Vagina (tissue), 2 donors: ENCODE measurements around the gene APOBEC4.

ENCODE experiments used
- POLR2A ChIP-seq, 2 donors: fragments of 450-650 bp; IDR thresholded peaks; one replicate each; pipeline ENCODE4 v1.6.1; 2017; ENCODE audit warnings: antibody characterized with exemption in 2 of 2, mild to moderate bottlenecking in 2 of 2, moderate library complexity in 2 of 2
- TF ChIP-seq, protein P1 (sequence below), 3 experiments: fragments of 450-650 bp in 2 of 3; fragments of 200-600 bp in 1 of 3; sonication (generic) in 1 of 3; IDR thresholded peaks; one replicate each; pipeline ENCODE4 v1.5.1; 2017 to 2019; ENCODE audit warnings: antibody characterized with exemption in 3 of 3, mild to moderate bottlenecking in 2 of 3, moderate library complexity in 2 of 3

DNA sequence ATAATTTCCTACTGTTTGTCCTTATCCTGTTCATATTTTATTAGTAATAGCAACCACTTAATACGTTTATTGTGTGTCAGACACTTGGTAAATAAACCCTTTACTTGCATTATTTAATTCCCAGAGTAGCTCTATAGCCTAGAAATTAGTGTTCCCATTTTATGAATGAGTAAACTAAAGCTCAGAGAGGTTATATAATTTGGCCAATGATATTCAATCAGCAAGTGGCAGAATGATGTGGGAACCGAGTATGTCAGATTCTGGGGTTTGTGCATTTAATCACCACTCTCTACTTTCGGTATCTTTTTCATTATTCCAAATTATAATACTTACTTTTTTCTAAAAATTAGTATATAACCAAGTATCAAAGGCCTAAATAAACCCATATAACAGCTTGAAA is 10.9 kb downstream of the APOBEC4 start:
- TF ChIP-seq POLR2A (IDR thresholded peaks at IDR 0.05): no peak
- TF ChIP-seq, protein P1, sequence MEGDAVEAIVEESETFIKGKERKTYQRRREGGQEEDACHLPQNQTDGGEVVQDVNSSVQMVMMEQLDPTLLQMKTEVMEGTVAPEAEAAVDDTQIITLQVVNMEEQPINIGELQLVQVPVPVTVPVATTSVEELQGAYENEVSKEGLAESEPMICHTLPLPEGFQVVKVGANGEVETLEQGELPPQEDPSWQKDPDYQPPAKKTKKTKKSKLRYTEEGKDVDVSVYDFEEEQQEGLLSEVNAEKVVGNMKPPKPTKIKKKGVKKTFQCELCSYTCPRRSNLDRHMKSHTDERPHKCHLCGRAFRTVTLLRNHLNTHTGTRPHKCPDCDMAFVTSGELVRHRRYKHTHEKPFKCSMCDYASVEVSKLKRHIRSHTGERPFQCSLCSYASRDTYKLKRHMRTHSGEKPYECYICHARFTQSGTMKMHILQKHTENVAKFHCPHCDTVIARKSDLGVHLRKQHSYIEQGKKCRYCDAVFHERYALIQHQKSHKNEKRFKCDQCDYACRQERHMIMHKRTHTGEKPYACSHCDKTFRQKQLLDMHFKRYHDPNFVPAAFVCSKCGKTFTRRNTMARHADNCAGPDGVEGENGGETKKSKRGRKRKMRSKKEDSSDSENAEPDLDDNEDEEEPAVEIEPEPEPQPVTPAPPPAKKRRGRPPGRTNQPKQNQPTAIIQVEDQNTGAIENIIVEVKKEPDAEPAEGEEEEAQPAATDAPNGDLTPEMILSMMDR (IDR thresholded peaks at IDR 0.05): no peak
